ENCODE data around the gene C1orf167. TPM values are rescaled to one million over a fixed set of nuclear protein-coding genes. Genes with fewer than 3 reads are reported as not detected.
"Not testable (repeated sequence)": the region's sequence is repeated elsewhere in the genome, so short reads cannot be mapped to it uniquely, and the experiment has no call there.

The C1orf167 gene
- total RNA-seq, 1 experiment from 2014 or later = not detected

DNA sequence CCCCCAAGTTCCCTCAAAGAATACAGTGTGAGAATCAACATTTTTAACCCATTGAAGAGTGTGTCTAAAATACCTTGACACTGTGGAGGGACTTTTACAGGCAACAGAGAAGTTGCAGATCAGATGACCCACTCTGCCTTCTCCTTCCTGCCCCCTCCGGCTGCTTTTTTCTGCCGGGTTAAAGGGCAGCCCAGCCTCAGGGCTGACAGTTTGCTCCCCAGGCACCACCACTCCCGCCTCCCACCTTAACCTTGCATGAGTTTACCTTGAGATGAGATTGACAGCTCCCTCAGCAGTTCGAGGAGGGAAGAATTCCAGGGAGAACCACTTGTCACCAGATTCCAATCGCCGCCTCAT lies 40.6 kb downstream of the C1orf167 start:
- Histone ChIP-seq H3K79me2 (ENCODE audit: low read length) (peaks cover 13% of the 10 kb centered on the region), H4K20me1 (ENCODE audit: low read length) (no peaks in the 10 kb centered on the region), H3K9me2 (replicated peaks; ENCODE audit: low read length) (no peaks in the 10 kb centered on the region), H2AFZ (ENCODE audit: low read length) (no peak overlapping the region; the same call in 1 of the 2 replicates), H3K4me1 (ENCODE audit: insufficient read depth, low read length) (peaks cover 46% of the 10 kb centered on the region), H3K27me3 (ENCODE audit: low read length) (no peaks in the 10 kb centered on the region), H3K9me3 (ENCODE audit: low read length) (no peaks in the 10 kb centered on the region), H3K4me2 (ENCODE audit: low read length) (peak overlapping the region; percentile 78), H3K4me3 (ENCODE audit: low read length) (peak overlapping the region; percentile 60), H3K9ac (ENCODE audit: low read length) (peak overlapping the region; percentile 11; the same call in 1 of the 2 replicates), H3K27ac (ENCODE audit: low read length) (no peak overlapping the region), H3F3A (ENCODE audit: low read length, unreplicated experiment) (no peaks in the 10 kb centered on the region), H3K36me3 (ENCODE audit: low read depth, low read length) (no peaks in the 10 kb centered on the region)
- ChIA-PET CTCF (no interaction called here), POLR2A (ENCODE audit: unreplicated experiment) (no interaction called here)
- BruUV-seq (replicated peaks) = no TSS peak
- no peak for TF ChIP-seq EZH2 (IDR thresholded peaks at IDR 0.05; ENCODE audit: low read length, unreplicated experiment)
- no peak for TF ChIP-seq EZH2phosphoT487 (IDR thresholded peaks at IDR 0.05; ENCODE audit: borderline replicate concordance, low read length)
- TF ChIP-seq CTCF (conservative IDR thresholded peaks at IDR 0.05; ENCODE audit: low read depth, low read length) = no peak
- no peak for DNase-seq
- no peak for ATAC-seq
- intact Hi-C loops (cut with micrococcal nuclease) = loop anchor here (2.0 kb wide), 1 partner anchor 18 kb away; no protein-coding TSS in a partner anchor

- TF ChIP-seq CTCF (conservative IDR thresholded peaks at IDR 0.05; ENCODE audit: low read depth, low read length) (no peak), EZH2phosphoT487 (IDR thresholded peaks at IDR 0.05; ENCODE audit: borderline replicate concordance, low read length) (no peak), EZH2 (IDR thresholded peaks at IDR 0.05; ENCODE audit: low read length, unreplicated experiment) (no peak)
- no peaks in the 10 kb centered on the region for H3K27me3 ChIP-seq (ENCODE audit: low read length)
- POLR2A ChIA-PET (ENCODE audit: unreplicated experiment) = interaction anchor here (0.5 to 1.4 kb wide), 3 partner anchors 12 to 120 kb away, joined by 4 to 15 read pairs (median 5); no protein-coding TSS in a partner anchor
- H3K36me3 ChIP-seq (ENCODE audit: low read depth, low read length) = no peaks in the 10 kb centered on the region
- H3K9me3 ChIP-seq (ENCODE audit: low read length) = no peaks in the 10 kb centered on the region
- CTCF ChIA-PET = interaction anchor here (0.7 to 0.8 kb wide), 2 partner anchors 84 to 163 kb away, joined by 3 read pairs; no protein-coding TSS in a partner anchor
- peaks cover 18% of the 10 kb centered on the region for H3K79me2 ChIP-seq (ENCODE audit: low read length)
- H3K27ac ChIP-seq (ENCODE audit: low read length) = peak overlapping the region; percentile 44
- peaks cover 50% of the 10 kb centered on the region for H3K4me1 ChIP-seq (ENCODE audit: insufficient read depth, low read length)
- peak; percentile 39 for ATAC-seq
- H3F3A ChIP-seq (ENCODE audit: low read length, unreplicated experiment) = no peaks in the 10 kb centered on the region
- BruUV-seq (replicated peaks) = no TSS peak
- peak overlapping the region; percentile 78 for H3K4me2 ChIP-seq (ENCODE audit: low read length)
- H4K20me1 ChIP-seq (ENCODE audit: low read length) = no peaks in the 10 kb centered on the region
- intact Hi-C loops (cut with micrococcal nuclease) = loop anchor here (2.0 kb wide), 1 partner anchor 18 kb away; no protein-coding TSS in a partner anchor
- H3K9ac ChIP-seq (ENCODE audit: low read length) = peak overlapping the region; percentile 11
- peak overlapping the region; percentile 58 for H2AFZ ChIP-seq (ENCODE audit: low read length)
- peak; percentile 75 for DNase-seq
- no peaks in the 10 kb centered on the region for H3K9me2 ChIP-seq (replicated peaks; ENCODE audit: low read length)
- H3K4me3 ChIP-seq (ENCODE audit: low read length) = peak overlapping the region; percentile 60
Measured at GRCh38 chr1:11802973-11803885, 41.2 kb downstream of the C1orf167 start.

DNA sequence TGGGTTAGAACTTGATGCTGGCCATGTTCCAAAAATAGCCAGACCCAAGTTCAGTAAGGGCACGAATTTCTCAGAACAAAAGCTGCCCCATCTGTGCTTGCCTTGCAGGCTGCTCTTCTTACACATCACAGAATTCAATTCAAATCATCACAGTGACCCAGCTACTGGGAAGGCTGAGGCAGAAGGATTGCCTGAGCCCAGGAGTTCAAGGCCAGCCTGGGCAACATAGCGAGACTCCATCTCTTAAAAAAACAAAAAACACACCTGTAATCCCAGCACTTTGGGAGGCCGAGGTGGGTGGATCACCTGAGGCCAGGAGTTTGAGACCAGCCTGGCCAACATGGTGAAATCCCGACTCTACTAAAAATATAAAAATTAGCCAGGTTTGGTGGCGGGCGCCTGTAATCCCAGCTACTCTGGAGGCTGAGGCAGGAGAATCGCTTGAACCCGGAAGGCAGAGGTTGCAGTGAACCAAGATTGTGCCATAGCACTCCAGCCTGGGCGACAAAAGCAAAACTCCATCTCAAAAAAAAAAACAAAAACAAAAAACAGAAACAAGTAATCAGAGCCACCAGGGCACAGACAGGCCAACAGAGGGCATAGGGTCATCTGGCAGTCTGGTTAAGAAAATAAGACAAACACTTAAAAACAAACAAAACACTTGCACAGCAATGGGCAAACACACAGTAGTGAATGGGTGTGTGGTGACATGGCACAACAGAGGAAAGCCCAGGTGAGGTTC lies 42.1 kb downstream of the C1orf167 start:
- H3K79me2 ChIP-seq (ENCODE audit: low read length) = peaks cover 22% of the 10 kb centered on the region
- H3K4me3 ChIP-seq (ENCODE audit: low read length) = peak overlapping the region; percentile 60
- BruUV-seq (replicated peaks); DNase-seq; H3F3A ChIP-seq (ENCODE audit: low read length, unreplicated experiment); ATAC-seq; H3K9me2 ChIP-seq (replicated peaks; ENCODE audit: low read length); H3K27me3 ChIP-seq (ENCODE audit: low read length); H3K36me3 ChIP-seq (ENCODE audit: low read depth, low read length); H3K9ac ChIP-seq (ENCODE audit: low read length); H4K20me1 ChIP-seq (ENCODE audit: low read length); H3K9me3 ChIP-seq (ENCODE audit: low read length): not testable (repeated sequence)
- peak overlapping the region; percentile 91; the same call in 1 of the 2 replicates for H3K27ac ChIP-seq (ENCODE audit: low read length)
- H3K4me1 ChIP-seq (ENCODE audit: insufficient read depth, low read length) = peaks cover 50% of the 10 kb centered on the region
- peak overlapping the region; percentile 58; the same call in 1 of the 2 replicates for H2AFZ ChIP-seq (ENCODE audit: low read length)
- intact Hi-C loops (cut with micrococcal nuclease) = loop anchor here (2.0 kb wide), 1 partner anchor 17 kb away; no protein-coding TSS in a partner anchor
- ChIA-PET POLR2A (ENCODE audit: unreplicated experiment) (interaction anchor here (0.5 to 1.4 kb wide), 2 partner anchors 13 to 97 kb away, joined by 4 to 15 read pairs; no protein-coding TSS in a partner anchor), CTCF (interaction anchor here (0.8 kb wide), 1 partner anchor 162 kb away, joined by 3 read pairs; no protein-coding TSS in a partner anchor)
- peak overlapping the region; percentile 89 for H3K4me2 ChIP-seq (ENCODE audit: low read length)

Measured in PC-3 (cell line).